GOT3 (cell line): ENCODE data around the gene TNIP2.
"Not testable (repeated sequence)": the region's sequence is repeated elsewhere in the genome, so short reads cannot be mapped to it uniquely, and the experiment has no call there.

Source experiments
- DNase-seq: peaks from one replicate; lab custom pipeline; 2025; ENCODE audit warnings: mixed read lengths; lab: John Stamatoyannopoulos, UW

TNIP2 gene

GRCh38 chr4:2794486-2795299, 38.6 kb upstream of the TNIP2 start:
- DNase-seq = no peak

- DNase-seq = no peak
Measured at GRCh38 chr4:2793586-2794485, 37.7 kb upstream of the TNIP2 start.

GRCh38 chr4:2792711-2793585, 36.8 kb upstream of the TNIP2 start, which contains the start of gene SH3BP2:
TSS of gene SH3BP2 (plus strand) at chr4:2793085. CDS start at chr4:2820618, 27,533 bp downstream.
- DNase-seq = no peak

GRCh38 chr4:2792396-2792710, 36.2 kb upstream of the TNIP2 start:
- DNase-seq = no peak

GRCh38 chr4:2791518-2792395, 35.6 kb upstream of the TNIP2 start:
- DNase-seq = no peak

GRCh38 chr4:2790583-2791517, 34.7 kb upstream of the TNIP2 start:
- DNase-seq = no peak

- DNase-seq = no peak
Measured at GRCh38 chr4:2789793-2790582, 33.9 kb upstream of the TNIP2 start.

- no peak for DNase-seq
Measured at GRCh38 chr4:2789351-2789750, 33.2 kb upstream of the TNIP2 start.

GRCh38 chr4:2788532-2789103, 32.5 kb upstream of the TNIP2 start:
- no peak for DNase-seq

GRCh38 chr4:2788101-2788500, 32.0 kb upstream of the TNIP2 start:
- DNase-seq = no peak

- no peak for DNase-seq
Measured at GRCh38 chr4:2787230-2788100, 31.3 kb upstream of the TNIP2 start.

- no peak for DNase-seq
Measured at GRCh38 chr4:2786794-2787229, 30.7 kb upstream of the TNIP2 start.

GRCh38 chr4:2786152-2786671, 30.1 kb upstream of the TNIP2 start:
- no peak for DNase-seq

- no peak for DNase-seq
Measured at GRCh38 chr4:2785613-2786012, 29.5 kb upstream of the TNIP2 start.

- no peak for DNase-seq
Measured at GRCh38 chr4:2783790-2784189, 27.7 kb upstream of the TNIP2 start.

GRCh38 chr4:2781911-2782310, 25.8 kb upstream of the TNIP2 start:
- no peak for DNase-seq

GRCh38 chr4:2780643-2781042, 24.5 kb upstream of the TNIP2 start:
- not testable (repeated sequence) for DNase-seq
